SK-N-MC (cell line): ENCODE data around the gene NLN.

Experiments
- EZH2 ChIP-seq: fragments of 200-600 bp; sonication (generic); IDR thresholded peaks from one replicate; pipeline ENCODE4 v1.6.1; 2017; ENCODE audit warnings: antibody characterized with exemption
- FOXP2 ChIP-seq: optimal IDR thresholded peaks from 2 replicates; pipeline ENCODE3; 2011; ENCODE audit warnings: mild to moderate bottlenecking, moderate library complexity; ENCODE audit not compliant: insufficient read depth; ENCODE audit errors: extremely low read length, control extremely low read depth
- POLR2AphosphoS5 ChIP-seq: IDR thresholded peaks from 2 replicates; pipeline ENCODE4 v1.6.1; 2012; ENCODE audit warnings: mild to moderate bottlenecking, low read depth, low read length, borderline replicate concordance

DNA sequence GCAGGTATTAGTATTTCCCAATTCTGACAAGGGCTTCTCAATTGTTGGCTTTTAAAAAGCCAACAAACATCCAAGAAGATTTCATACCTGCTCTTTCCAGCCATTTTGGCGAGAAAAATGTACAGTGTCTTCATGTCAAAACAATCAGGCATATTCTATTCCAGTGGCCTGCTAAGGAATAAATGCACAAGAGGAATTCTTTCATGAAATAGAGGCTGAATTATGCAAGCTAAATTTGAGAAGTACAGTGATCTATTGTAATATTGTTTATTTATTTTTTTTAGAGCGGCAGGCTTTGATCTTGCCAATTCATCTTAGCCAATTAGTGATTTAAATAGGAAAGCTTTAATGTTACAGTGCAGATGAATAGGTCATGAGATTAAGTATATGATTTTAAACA, 49.3 kb downstream of the NLN start:
- TF ChIP-seq POLR2AphosphoS5 (no peak), EZH2 (no peak), FOXP2 (no peak)
